HG02885 (cell line): ENCODE results near the gene PRTG.
"Not testable (repeated sequence)": the region's sequence is repeated elsewhere in the genome, so short reads cannot be mapped to it uniquely, and the experiment has no call there.

Experiments
- ATAC-seq: cut with Tn5 transposase; IDR thresholded peaks from one replicate; pipeline ENCODE4 v1.9.1; 2021; ENCODE audit warnings: mild to moderate bottlenecking; ENCODE audit not compliant: unreplicated experiment, poor library complexity

Gene PRTG

DNA sequence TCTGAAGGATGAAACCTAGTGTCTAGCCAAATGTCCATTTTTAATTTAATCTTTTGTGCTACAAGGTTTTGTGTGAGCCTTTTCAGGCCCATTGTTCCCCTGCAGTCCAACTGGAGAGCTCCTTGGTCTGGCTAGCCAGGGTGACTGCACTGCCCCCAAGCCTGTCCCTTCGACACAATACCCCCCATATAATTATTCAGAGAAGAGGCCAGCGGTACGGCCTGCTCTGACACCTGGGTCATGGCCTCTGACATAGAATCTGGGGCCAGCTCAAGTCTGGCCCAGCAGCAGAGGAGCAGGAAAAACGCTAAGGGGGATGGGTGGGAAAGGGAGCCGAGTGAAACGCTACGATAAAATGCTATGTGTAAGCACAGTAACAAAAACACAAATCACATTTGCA lies 90.6 kb downstream of the PRTG start:
- ATAC-seq = no peak

GRCh38 chr15:55649058-55649423 lies 93.9 kb downstream of the PRTG start:
- no peak for ATAC-seq

GRCh38 chr15:55638764-55639163 lies 104.2 kb downstream of the PRTG start:
- ATAC-seq = no peak

GRCh38 chr15:55637086-55637485 lies 105.9 kb downstream of the PRTG start:
- no peak for ATAC-seq

- ATAC-seq = no peak
These were observed 109.2 kb downstream of the PRTG start for GRCh38 chr15:55633731-55634130.

DNA sequence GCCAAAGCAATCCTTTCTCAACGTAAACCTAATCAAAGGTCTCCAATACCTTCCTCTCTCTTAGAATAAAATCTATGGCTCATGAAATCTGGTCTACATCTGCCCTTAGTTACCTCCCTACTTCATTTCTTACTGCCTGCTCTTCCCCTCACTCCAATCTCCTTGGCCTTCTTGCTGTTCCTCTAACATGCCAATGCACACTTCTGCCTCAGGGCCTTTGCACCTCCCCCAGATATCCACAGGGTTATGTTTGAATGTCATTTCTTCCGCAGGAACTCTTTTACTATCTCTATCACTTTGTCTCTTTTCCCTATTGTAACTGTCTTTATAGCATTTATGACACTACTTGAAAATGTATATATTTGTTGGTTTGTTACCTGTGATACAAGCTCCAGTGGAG lies 110.5 kb downstream of the PRTG start:
- ATAC-seq = no peak

- ATAC-seq = no peak
These were observed 112.1 kb downstream of the PRTG start for GRCh38 chr15:55630858-55631257.

DNA sequence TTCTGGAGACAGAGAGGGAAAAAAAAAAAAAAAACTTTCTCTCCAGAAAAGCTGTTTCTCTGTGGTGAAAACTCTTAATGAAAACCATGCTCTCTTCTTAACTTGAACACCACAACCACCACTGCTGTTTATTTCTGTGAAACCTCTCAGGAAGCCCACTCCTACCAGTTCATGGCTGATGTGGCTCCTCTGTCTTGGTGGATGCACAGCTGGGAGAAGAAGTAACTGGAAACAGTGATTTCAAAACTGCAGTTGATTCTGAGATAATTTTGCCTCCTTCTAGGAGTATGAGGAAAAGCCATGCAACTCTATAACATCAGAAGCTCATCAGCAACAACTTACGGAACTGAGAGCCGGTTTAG lies 114.6 kb downstream of the PRTG start:
- ATAC-seq = no peak

DNA sequence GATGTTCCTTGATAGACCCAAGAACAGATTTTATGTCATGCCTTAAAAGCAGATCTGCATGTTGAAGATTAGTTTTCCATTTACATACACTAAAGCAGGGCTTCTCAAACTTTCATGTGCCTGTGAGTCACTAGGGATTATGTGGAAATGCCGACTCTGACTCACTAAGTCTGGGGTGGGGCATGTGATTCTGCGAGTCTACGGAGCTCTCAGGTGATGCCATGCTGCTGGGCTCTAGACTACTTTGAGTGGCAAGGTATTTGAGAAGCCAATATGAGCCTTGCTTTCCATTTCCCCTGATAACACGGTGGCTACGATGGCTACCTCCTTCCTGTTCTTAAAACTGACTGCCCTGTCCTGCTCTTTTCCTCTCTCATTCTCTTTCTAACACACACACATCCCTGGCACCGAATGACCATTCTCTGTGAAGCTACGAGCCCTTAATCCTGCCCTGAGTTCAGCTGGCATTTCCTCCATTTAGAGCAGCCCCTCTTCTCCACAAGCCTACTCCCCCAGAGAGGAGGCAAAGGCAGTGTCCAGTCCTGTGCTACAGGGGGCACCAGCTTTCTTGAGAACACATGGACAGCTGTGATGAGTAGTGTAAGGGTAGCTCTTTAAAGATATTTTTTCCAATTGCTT lies 115.1 kb downstream of the PRTG start:
- ATAC-seq = no peak

DNA sequence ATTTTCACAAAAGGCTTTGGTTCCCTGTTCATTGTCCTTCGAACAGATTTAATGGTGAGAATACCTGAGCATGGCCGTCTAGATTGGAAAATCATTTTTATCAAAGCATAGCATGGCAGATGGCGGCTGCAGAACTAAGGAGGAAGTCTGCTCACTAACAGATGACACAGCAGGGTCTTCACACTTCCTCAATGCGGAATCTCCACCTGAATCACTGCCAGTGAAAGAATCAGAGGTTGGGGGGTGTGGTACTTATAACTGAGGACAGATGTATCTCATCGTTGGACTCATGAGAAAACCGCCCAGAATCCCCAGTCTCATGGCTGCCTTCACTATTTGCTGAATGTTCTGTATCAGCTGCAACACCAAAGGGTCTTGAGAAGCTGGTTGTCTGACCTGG lies 123.2 kb downstream of the PRTG start:
- no peak for ATAC-seq

DNA sequence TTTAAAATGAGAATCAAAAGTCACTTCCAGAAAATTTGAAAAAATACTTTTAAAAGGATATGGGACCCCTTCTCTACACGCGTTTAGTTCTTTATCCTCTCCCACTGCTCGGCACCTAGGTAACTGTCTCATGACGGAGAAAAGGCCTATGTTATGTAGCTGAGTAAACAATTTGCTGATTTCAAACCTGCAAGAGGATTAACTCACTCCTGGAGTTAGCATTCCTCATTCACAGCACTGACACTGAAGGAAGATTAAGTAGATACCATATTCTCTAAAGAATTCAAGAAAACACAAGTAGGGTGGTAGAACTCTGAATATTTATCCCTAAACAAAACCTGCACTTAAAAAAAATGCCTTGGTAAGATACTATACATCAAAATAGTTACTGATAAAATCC lies 124.6 kb downstream of the PRTG start:
- ATAC-seq = no peak

GRCh38 chr15:55615445-55615844 lies 127.5 kb downstream of the PRTG start:
- no peak for ATAC-seq

GRCh38 chr15:55613727-55614126 lies 129.2 kb downstream of the PRTG start:
- no peak for ATAC-seq

- no peak for ATAC-seq
These were observed 136.7 kb downstream of the PRTG start for GRCh38 chr15:55606214-55606613.

- ATAC-seq = no peak
These were observed 141.6 kb downstream of the PRTG start for GRCh38 chr15:55601374-55601773.

DNA sequence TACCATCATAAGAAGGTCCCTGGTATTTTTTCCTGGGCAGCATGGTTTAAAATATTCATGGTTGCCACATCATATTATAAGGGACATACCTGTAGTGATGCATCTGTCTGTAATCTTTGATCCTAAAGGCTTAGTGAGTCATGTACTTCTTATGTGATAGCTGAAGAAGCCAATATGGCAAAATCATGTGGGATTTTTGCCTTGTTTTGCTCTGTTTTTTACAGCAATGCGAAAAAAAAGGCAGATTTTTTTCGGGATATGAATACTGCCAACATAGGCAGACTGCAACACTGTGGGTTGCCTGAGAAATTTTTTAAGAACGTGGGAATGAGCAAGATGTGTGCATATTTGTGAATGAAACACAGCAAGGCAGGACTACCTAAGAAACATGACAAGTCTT lies 143.5 kb downstream of the PRTG start:
- ATAC-seq = no peak

DNA sequence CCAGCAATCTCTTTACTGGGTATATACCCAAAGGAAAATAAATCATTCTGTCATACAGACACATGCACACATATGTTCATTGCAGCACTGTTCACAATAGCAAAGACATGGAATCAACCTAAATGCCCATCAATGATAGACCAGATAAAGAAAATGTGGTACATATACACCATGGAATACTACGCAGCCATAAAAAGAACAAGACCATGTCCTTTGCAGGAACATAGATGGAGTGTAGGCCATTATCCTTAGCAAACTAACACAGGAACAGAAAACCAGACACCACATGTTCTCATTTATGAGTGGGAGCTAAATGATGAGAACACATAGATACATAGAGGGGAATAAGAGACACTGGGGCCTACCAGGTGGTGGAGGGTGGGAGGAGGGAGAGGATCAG lies 149.9 kb downstream of the PRTG start:
- not testable (repeated sequence) for ATAC-seq

GRCh38 chr15:55590788-55591187 lies 152.2 kb downstream of the PRTG start:
- ATAC-seq = no peak

DNA sequence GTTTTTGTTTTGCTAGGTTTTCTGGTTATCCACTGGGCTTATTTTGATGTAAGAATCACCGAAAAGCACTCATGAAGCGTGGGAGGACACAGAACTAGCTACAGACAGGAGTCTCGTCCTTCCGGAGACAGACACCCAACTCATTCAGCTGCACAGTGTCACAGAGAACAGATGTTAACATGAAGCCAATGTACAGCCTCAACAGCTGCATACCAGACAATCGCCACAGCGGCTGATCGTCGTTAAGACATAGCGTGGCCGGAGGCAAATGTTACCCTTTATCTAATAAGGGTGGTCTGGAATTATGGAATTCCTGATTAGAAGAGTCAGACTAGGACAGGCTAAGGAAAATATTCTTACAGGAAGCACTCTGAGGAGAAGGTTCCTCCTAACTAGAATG lies 153.7 kb downstream of the PRTG start:
- ATAC-seq = no peak

GRCh38 chr15:55588815-55589115 lies 154.2 kb downstream of the PRTG start:
- no peak for ATAC-seq

GRCh38 chr15:55588070-55588814 lies 154.7 kb downstream of the PRTG start, which contains the start of gene PYGO1:
Gene PYGO1, minus strand, starts transcription at chr15:55588345. Its CDS starts 462 bp downstream, at chr15:55587883.
- peak; percentile 80 for ATAC-seq

DNA sequence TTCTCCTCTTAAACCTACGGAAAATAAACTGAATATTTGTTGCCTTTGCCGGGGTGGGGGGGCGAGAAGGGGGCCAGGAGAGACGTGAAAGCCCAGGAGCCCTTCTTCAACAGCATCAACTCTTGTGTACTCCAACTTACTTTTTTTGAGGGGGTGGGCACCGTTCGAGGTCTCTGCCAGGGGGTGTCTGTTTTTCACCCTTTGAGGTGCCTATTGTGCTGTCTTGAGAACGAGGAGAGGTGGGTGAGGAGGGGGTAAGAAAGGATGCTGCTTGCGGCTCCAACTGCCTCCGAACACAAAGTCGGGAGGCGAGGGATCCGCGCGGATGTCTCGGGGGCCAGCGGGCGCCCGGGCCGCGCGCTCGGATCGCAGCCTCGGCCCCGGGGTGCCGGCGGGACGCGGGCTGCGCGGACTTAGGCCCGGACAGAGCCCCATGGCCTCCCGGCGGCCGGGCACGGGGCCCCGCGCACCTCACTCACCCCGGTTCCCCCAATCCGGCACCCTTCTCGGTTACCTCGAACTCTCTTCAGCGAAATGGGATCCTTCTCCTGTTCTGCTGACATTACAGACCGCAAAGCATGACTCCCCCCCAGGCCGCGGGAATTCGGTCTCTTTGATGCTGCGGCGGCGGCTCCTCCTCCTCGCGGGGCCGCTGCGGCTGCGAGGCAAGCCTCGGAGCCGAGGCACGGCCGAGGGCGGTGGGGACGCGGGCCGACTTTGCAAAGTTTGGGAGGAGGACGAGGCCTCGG lies 155.5 kb downstream of the PRTG start:
- ATAC-seq = peak; percentile 47
